ENCODE results near the gene HOXB8.

The HOXB8 gene

GRCh38 chr17:48567209-48567608, 47.9 kb downstream of the HOXB8 start:
- no peak for DNase-seq

- DNase-seq, result no peak
Observed at GRCh38 chr17:48566717-48567116, 48.4 kb downstream of the HOXB8 start.

GRCh38 chr17:48565925-48566710, 49.0 kb downstream of the HOXB8 start:
- DNase-seq, result no peak

GRCh38 chr17:48565022-48565554, 50.0 kb downstream of the HOXB8 start:
- no peak for DNase-seq

- DNase-seq, result no peak
Observed at GRCh38 chr17:48564188-48565021, 50.7 kb downstream of the HOXB8 start.

- DNase-seq, result no peak
Observed at GRCh38 chr17:48563867-48564187, 51.3 kb downstream of the HOXB8 start.

- DNase-seq, result no peak
Observed at GRCh38 chr17:48563385-48563838, 51.7 kb downstream of the HOXB8 start.

- DNase-seq, result no peak
Observed at GRCh38 chr17:48562934-48563333, 52.2 kb downstream of the HOXB8 start.
